ENCODE measurements around the gene BMPR1A.

- TF ChIP-seq CTCF (conservative IDR thresholded peaks at IDR 0.05) (no peak), ZFX (IDR thresholded peaks at IDR 0.05) (no peak)
Observed at GRCh38 chr10:86798025-86798424, 41.6 kb downstream of the BMPR1A start.

Data from C4-2B (cell line).